Neutrophil (primary cell): Measurements from ENCODE around the gene RARG.

Experiments
- H3K27ac ChIP-seq: fragments of 200-600 bp; sonication (generic); 2 replicates; pipeline ENCODE4 v1.5.1; 2016; ENCODE audit warnings: mild to moderate bottlenecking, moderate library complexity
- H3K27me3 ChIP-seq: fragments of 200-600 bp; sonication (generic); 2 replicates; pipeline ENCODE4 v1.6.0; 2016; ENCODE audit warnings: mild to moderate bottlenecking
- H3K36me3 ChIP-seq: fragments of 200-600 bp; sonication (generic); 2 replicates; pipeline ENCODE4 v1.5.1; 2017
- H3K4me1 ChIP-seq, 2 experiments: fragments of 200-600 bp in 1 of 2; sonication (generic) in 1 of 2; 1 replicate in 1 of 2; 2 replicates in 1 of 2; pipeline versions ENCODE4 v1.5.1 to v1.6.1; 2013 to 2016; ENCODE audit warnings: low read depth in 1 of 2, low read length in 1 of 2, mild to moderate bottlenecking in 1 of 2, moderate library complexity in 1 of 2; ENCODE audit not compliant: control insufficient read depth in 1 of 2, insufficient read depth in 1 of 2
- H3K4me3 ChIP-seq, 2 experiments: fragments of 200-600 bp in 1 of 2; sonication (generic) in 1 of 2; 1 replicate in 1 of 2; 2 replicates in 1 of 2; pipeline ENCODE4 v1.5.1; 2013 to 2016; ENCODE audit warnings: low read depth in 1 of 2, low read length in 1 of 2, mild to moderate bottlenecking in 1 of 2, moderate library complexity in 1 of 2
- H3K9me3 ChIP-seq: fragments of 200-600 bp; sonication (generic); 2 replicates; pipeline ENCODE4 v1.5.1; 2016
- TF ChIP-seq, protein P1 (sequence below): fragments of 200-600 bp; sonication (generic); IDR thresholded peaks from 2 replicates; pipeline ENCODE4 v1.5.1; 2016; ENCODE audit warnings: antibody characterized with exemption

The RARG gene

DNA sequence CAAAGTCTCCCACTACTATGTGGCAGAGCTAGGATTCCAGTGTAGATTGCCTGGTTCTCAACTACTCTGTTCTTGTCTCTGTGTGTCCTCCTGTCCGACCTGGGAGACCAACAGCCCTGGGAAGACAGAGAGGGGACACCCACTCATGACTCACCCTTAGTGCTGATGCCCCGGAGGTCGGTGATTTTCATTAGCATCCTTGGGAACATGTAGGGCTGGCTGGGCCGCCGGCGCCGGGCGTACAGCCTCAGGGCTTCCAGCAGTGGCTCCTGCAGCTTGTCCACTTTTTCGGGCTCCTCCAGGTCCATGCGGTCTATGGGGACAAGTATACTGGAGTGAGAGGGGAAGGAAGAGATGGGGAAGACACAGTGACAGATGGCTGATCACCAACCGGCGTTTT is 19.1 kb downstream of the RARG start:
- Histone ChIP-seq H3K9me3 (no peaks in the 10 kb centered on the region), H3K36me3 (no peaks in the 10 kb centered on the region), H3K4me1 (peaks cover 28 to 53% of the 10 kb centered on the region in 2 experiments), H3K27ac (no peak overlapping the region), H3K4me3 (no peak overlapping the region), H3K27me3 (peaks cover 2% of the 10 kb centered on the region)
- TF ChIP-seq, protein P1, sequence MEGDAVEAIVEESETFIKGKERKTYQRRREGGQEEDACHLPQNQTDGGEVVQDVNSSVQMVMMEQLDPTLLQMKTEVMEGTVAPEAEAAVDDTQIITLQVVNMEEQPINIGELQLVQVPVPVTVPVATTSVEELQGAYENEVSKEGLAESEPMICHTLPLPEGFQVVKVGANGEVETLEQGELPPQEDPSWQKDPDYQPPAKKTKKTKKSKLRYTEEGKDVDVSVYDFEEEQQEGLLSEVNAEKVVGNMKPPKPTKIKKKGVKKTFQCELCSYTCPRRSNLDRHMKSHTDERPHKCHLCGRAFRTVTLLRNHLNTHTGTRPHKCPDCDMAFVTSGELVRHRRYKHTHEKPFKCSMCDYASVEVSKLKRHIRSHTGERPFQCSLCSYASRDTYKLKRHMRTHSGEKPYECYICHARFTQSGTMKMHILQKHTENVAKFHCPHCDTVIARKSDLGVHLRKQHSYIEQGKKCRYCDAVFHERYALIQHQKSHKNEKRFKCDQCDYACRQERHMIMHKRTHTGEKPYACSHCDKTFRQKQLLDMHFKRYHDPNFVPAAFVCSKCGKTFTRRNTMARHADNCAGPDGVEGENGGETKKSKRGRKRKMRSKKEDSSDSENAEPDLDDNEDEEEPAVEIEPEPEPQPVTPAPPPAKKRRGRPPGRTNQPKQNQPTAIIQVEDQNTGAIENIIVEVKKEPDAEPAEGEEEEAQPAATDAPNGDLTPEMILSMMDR = no peak

DNA sequence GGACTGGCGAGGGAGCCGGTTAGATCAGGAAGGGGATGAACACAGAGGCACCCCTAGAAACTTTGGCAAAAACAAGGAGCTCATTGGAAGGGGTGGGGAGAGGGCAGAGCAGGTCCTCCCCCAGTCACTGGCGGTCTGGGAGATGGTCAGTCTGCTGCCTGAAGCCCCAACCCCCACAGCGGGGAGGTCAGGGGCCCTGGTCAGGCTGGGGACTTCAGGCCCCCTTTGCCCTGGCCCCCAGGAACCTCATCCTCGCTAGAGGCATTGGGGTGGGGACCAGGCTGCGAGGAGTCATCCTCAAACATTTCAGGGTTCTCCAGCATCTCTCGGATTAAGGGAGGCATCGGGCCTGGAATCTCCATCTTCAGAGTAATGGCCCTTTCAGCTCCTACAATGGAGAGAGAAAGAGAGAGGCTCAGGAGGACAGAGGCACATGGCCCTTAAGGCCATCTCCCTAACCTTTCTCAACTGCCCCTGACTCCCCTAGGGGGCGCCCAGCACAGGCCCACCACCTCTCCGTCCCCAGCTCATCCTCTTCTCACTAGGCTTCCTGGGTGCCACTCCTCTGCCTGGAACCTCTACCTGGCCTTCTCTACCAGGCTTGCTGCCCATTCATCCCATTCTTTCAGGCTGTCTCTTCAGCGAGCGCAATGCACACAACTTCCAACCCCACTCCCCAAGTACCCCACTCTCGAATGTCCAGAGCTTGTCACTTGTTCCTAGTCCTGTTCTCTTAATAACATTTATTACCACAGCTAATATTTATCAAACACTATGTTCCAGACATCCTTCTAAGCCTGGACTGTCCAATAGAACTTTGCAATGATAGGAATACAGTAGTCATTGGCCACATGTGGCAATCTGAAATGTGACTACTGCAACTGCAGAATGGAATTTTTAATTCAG is 20.3 kb downstream of the RARG start:
- Histone ChIP-seq H3K36me3 (no peaks in the 10 kb centered on the region), H3K27ac (no peak overlapping the region), H3K9me3 (no peaks in the 10 kb centered on the region), H3K27me3 (no peaks in the 10 kb centered on the region), H3K4me1 (peaks cover 18 to 51% of the 10 kb centered on the region in 2 experiments), H3K4me3 (no peak overlapping the region)
- TF ChIP-seq, protein P1 = no peak

DNA sequence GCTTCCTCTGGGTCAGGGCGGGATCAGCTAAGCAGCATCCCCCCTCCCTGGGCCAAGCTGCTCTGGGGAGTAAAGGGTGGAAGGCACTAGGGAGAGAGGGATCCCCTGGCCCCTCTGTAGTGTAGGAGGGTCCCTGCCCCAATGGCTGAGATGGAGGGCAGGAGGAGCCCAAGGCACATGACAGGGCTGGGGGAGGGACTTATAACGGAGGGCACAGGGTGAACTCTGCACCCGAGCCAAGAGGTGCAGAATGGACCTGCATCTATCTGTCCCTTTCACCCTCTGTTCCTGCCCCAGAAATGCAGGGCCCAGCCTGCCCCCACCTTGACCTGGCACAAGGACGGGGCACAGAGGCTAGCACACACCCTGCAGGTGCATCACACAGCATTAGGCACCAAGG is 21.2 kb downstream of the RARG start:
- Histone ChIP-seq H3K27ac (no peak overlapping the region), H3K27me3 (no peaks in the 10 kb centered on the region), H3K4me3 (no peak overlapping the region), H3K9me3 (no peaks in the 10 kb centered on the region), H3K36me3 (no peaks in the 10 kb centered on the region), H3K4me1 (peaks cover 18 to 43% of the 10 kb centered on the region in 2 experiments)
- TF ChIP-seq, protein P1 = no peak

DNA sequence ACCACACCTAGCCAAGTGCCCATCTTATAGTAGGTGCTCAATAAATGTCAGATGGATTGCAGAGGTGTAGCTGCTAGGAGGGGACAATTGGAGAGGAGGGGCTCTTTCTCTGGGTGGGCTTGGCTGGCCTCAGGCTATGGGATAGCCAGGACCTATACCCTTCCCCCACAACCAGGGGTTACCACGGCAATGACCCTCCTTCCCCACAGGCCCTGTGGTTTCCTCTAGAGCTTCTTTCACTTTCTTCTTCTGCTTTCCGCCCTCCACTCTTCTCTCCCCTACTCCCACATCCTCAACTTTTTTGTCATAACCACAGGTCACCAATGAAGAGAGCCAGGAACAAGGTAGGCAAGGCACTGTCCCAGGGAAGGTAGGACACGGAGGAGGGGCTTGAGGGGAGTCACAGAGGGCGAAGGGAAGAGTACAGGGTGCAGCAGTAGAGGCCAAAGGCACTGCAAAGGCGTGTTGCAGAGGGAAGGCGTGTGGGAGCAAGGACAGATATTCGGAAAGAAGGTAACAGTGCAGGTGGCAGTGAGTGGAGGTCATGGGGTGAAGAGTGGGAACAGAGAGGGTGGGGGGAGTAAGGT is 23.0 kb downstream of the RARG start:
- no peaks in the 10 kb centered on the region for H3K9me3 ChIP-seq
- no peaks in the 10 kb centered on the region for H3K36me3 ChIP-seq
- peaks cover 18 to 43% of the 10 kb centered on the region in 2 experiments for H3K4me1 ChIP-seq
- TF ChIP-seq, protein P1 = no peak
- peak overlapping the region; percentile 90 for H3K27ac ChIP-seq
- H3K4me3 ChIP-seq = peak overlapping the region; percentile 59 to 61
- H3K27me3 ChIP-seq = no peaks in the 10 kb centered on the region

DNA sequence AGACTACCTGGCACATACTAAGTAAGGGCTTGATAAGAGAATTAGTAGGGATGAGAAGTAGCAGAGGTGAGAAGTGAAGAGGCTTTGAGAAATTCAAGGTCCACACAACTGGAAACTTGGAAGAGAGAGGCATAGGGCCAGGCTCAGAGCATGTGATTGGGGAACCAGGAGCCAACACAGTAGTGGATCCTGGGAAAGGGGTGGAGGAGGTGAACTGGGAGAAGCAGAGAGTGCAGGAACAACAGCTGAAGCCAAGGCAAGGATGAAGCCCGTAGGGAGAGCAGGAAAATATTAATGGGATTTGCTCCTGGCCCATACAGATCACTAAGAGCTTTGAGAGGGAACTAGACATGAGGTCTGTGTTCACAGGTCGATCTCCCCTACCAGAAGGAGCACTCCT is 23.6 kb downstream of the RARG start:
- Histone ChIP-seq H3K4me3 (peak overlapping the region; percentile 59 to 61), H3K27me3 (no peaks in the 10 kb centered on the region), H3K9me3 (no peaks in the 10 kb centered on the region), H3K36me3 (no peaks in the 10 kb centered on the region), H3K27ac (peak overlapping the region; percentile 90), H3K4me1 (peaks cover 18 to 41% of the 10 kb centered on the region in 2 experiments)
- TF ChIP-seq, protein P1 = no peak
